Rectal smooth muscle tissue (tissue), 1 donor: ENCODE results near the gene PCDH12.

Source experiments
- H3K27ac ChIP-seq: one replicate; pipeline ENCODE4 v1.7.0; 2013; ENCODE audit warnings: low read depth, low read length, inconsistent platforms
- H3K27me3 ChIP-seq: one replicate; pipeline ENCODE4 v1.7.0; 2013; ENCODE audit warnings: low read length; ENCODE audit not compliant: control insufficient read depth, insufficient read depth
- H3K36me3 ChIP-seq: one replicate; pipeline ENCODE4 v1.7.0; 2013; ENCODE audit warnings: low read length; ENCODE audit not compliant: control insufficient read depth, insufficient read depth
- H3K4me1 ChIP-seq: one replicate; pipeline ENCODE4 v1.7.0; 2013; ENCODE audit warnings: low read length; ENCODE audit not compliant: control insufficient read depth, insufficient read depth
- H3K4me3 ChIP-seq: one replicate; pipeline ENCODE4 v1.7.0; 2013; ENCODE audit warnings: low read length
- H3K9ac ChIP-seq: one replicate; pipeline ENCODE4 v1.7.0; 2013; ENCODE audit warnings: low read length

Gene PCDH12

DNA sequence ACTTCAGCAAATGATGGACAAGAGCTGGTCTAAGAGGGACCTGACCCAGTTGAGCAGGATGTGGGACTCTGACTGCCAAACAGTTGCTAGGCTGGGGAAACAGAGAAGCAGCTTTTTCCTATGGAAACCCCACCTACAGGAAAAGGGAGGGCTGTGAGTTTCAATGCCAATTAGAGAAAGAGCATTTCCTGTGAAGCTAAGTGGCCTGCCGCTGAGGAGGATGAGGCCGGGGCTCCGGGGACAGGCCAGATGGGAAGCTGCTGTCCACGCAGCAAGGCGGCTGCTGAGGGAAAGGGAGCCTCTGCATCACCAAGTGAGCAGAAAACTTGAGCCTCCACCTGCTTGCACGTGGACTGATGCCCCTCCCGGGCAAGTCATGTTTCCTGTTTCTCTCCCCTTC lies at the start of gene PCDH12:
TSS of gene PCDH12 (minus strand) at position 90 of the 400 bp plus-strand sequence. CDS start 351 bp downstream, outside the sequence.
- Histone ChIP-seq H3K4me3 (peak within 1 kb of the TSS; percentile 0), H3K4me1 (peaks cover 5% of the 10 kb centered on the region), H3K9ac (no peak within 1 kb of the TSS), H3K27me3 (no peaks in the 10 kb centered on the region), H3K27ac (no peak within 1 kb of the TSS), H3K36me3 (no peaks in the 10 kb centered on the region)

- Histone ChIP-seq H3K4me3 (no peak overlapping the region), H3K27ac (no peak overlapping the region), H3K36me3 (peaks cover 19% of the 10 kb centered on the region), H3K27me3 (no peaks in the 10 kb centered on the region), H3K9ac (no peak overlapping the region), H3K4me1 (no peaks in the 10 kb centered on the region)
Measured at GRCh38 chr5:142007237-142007544, 49.2 kb upstream of the PCDH12 start.

DNA sequence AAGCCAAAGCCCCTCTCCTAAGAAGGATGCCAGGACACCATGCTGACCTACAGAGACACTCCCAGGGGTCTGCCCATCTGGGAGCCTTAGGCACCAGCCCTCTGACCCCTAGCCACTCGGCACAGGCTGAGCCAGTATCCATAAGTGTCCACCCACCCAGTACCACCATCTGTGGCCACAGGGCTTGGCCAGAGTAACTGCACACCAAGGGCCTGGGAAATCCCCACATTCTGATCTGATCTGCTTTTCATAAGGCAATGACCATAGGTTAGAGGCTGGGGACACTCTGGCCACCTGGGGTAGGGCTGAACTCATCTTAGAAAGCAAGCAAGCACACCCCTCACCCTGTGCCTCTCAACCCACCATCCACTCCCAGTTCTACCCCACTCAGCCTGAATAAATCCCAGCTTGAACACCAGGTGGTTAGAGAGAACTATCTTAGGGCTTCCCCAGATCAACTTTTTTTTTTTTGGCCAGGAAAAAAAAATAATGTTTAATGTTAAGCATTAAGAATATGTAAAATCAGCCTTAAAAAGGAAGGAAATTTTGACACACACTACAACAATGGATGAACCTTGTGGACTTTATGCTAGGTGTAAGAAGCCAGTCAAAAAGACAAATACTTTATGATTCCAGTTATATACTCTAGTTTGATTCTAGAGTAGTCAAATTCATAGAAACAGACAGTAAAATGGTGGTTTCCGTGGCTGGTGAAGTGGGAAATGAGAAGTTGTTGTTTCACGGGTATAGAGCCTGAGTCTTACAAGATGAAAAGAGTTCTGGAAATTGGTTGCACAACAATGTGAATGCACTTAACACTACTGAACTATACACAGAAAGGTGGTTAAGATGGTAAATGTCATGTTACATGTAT lies 48.6 kb upstream of the PCDH12 start:
- H3K4me3 ChIP-seq = no peak overlapping the region
- no peaks in the 10 kb centered on the region for H3K4me1 ChIP-seq
- H3K27me3 ChIP-seq = no peaks in the 10 kb centered on the region
- H3K36me3 ChIP-seq = peaks cover 19% of the 10 kb centered on the region
- H3K27ac ChIP-seq = no peak overlapping the region
- H3K9ac ChIP-seq = no peak overlapping the region

DNA sequence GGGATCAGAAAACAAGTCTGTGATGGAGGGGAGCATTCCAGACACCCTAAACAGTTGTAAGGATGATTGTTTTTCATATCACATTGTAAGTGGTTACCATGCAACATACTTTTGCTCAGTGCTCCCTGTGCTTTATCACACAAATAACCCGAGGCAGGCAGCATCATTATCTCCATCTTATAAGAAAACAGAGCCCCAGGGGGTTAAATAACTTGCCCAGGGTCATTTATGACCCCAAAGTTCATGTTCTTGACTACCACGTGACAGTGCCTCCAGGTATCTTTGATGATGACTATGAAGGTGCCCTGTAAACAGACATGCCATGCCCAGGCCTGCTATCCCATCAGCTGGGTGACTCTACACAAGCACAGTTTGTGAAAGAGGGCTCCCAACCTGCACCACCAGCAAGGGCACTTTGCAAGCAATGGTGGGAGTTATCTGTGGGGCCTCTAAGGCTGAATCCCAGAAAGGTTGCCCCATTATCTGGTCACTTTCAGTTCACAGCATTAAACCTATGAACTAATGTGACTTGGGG lies 45.3 kb upstream of the PCDH12 start:
- Histone ChIP-seq H3K27ac (no peak overlapping the region), H3K4me1 (no peaks in the 10 kb centered on the region), H3K27me3 (no peaks in the 10 kb centered on the region), H3K4me3 (no peak overlapping the region), H3K9ac (no peak overlapping the region), H3K36me3 (peaks cover 23% of the 10 kb centered on the region)

DNA sequence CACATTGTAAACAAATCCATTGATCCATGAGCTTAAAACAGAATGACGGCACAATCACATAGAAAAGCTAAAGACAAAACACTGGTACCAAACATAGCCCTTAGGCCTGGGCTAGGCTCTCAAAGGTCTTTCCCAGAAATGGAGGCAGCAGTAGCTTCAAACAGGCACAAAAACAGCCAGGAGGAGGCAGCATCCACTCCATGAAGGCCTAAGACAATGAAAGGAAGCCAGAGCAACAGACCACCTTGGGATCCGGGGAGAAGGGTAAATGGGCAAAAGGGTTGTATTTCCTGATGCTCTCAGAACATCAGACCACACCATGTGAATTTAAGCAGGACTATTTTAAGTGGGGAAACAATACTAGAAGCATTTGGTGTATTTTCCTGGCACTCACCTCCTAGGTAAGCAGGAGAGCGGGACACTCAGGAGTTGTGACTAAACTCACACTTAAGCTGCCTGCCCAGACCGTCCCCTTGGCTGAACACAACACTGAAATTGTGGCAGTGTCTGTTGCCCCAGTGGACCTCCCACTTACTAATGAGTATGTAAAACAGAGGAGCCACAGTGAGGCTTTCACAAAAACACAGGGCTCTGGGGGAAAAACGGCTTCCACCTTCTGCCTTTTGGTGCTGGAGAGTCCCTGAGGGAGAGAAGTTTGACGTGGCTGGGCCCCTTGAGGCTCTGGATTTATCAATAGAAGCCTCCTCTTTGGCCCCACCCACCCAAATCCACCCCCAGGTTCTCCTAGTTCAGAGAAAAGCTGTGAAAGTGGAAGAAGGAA lies 42.9 kb upstream of the PCDH12 start:
- Histone ChIP-seq H3K4me3 (no peak overlapping the region), H3K36me3 (peaks cover 16% of the 10 kb centered on the region), H3K27me3 (no peaks in the 10 kb centered on the region), H3K4me1 (no peaks in the 10 kb centered on the region), H3K9ac (no peak overlapping the region), H3K27ac (no peak overlapping the region)

GRCh38 chr5:142000173-142000572 lies 42.2 kb upstream of the PCDH12 start:
- H3K9ac ChIP-seq = no peak overlapping the region
- H3K4me1 ChIP-seq = no peaks in the 10 kb centered on the region
- H3K36me3 ChIP-seq = peaks cover 16% of the 10 kb centered on the region
- H3K27me3 ChIP-seq = no peaks in the 10 kb centered on the region
- H3K4me3 ChIP-seq = no peak overlapping the region
- H3K27ac ChIP-seq = no peak overlapping the region

- H3K9ac ChIP-seq = no peak overlapping the region
- peaks cover 16% of the 10 kb centered on the region for H3K36me3 ChIP-seq
- H3K27me3 ChIP-seq = no peaks in the 10 kb centered on the region
- no peak overlapping the region for H3K27ac ChIP-seq
- no peak overlapping the region for H3K4me3 ChIP-seq
- H3K4me1 ChIP-seq = no peaks in the 10 kb centered on the region
Measured at GRCh38 chr5:141997358-141997960, 39.5 kb upstream of the PCDH12 start.

DNA sequence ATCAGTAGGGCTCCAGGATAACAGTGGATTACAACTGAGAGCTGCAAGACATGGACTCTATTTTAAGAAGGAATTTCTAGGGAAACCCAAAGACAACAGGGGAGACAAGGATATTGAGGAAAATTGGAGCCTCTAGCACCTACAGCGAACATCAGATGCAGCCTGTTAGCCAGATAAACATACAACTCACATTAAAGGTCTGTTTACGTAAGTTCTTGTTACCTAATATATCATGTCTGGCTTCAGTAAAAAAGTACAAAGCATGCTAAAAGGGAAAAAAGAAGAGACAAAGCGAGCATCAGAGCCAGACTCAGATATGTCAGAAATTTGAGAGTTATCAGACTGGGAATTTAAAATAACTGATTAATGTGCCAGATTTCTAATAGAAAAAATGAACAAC lies 37.7 kb upstream of the PCDH12 start:
- Histone ChIP-seq H3K36me3 (peaks cover 13% of the 10 kb centered on the region), H3K27ac (no peak overlapping the region), H3K27me3 (no peaks in the 10 kb centered on the region), H3K4me3 (no peak overlapping the region), H3K4me1 (no peaks in the 10 kb centered on the region), H3K9ac (no peak overlapping the region)

DNA sequence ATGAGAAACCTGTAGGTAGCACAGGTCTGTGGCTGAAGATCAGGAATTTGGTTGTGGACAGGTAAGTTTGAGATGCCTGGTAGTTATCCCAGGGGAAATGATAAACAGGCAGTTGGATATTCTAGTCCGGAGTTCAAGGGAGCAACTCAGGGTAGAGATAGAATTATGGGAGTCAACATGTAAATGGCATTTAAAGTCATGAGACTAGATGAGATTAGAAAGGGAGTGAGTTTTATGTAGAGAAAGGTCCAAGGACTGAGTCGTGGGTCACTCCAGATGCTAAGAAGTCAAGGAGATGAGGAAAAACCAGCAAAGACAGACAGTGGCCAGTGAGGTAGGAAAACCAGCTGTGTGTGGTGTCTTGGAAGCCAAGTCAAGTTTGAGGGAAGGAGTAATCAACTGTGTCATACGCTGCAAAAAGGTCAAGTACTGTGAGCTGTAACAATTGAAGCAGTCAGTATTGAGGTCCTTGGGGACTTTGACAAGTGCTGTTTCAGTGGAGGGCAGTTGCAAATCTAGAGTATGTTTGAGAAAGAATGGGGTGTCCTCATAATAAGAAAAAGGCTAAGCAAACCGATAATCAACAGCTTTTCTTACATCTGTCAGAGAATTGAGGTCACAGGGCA lies 36.6 kb upstream of the PCDH12 start:
- Histone ChIP-seq H3K27ac (no peak overlapping the region), H3K36me3 (peaks cover 13% of the 10 kb centered on the region), H3K27me3 (no peaks in the 10 kb centered on the region), H3K4me3 (no peak overlapping the region), H3K9ac (no peak overlapping the region), H3K4me1 (no peaks in the 10 kb centered on the region)

- Histone ChIP-seq H3K9ac (no peak overlapping the region), H3K27ac (no peak overlapping the region)
Measured at GRCh38 chr5:141992349-141992963, 34.5 kb upstream of the PCDH12 start.

DNA sequence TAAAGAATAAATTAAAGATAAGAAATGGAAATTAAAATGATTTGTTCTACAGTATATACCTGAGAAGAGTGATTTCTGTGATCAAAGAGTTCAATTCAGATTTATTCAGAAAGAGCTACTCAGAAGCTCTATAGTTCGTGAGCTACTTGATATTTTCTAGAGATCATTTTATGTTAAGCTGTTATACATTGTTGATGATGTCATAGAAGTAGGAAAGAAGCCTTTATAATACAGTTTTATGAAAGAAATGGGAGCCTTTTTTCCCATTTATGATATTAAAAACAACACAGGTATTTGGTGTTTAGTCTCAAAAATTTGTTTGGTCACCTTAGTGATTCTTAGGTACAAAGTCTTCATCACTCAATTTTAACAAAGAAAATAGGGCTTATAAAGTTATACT lies 31.7 kb upstream of the PCDH12 start:
- H3K4me1 ChIP-seq = no peaks in the 10 kb centered on the region
- no peak overlapping the region for H3K9ac ChIP-seq
- no peaks in the 10 kb centered on the region for H3K27me3 ChIP-seq
- peaks cover 27% of the 10 kb centered on the region for H3K36me3 ChIP-seq
- no peak overlapping the region for H3K4me3 ChIP-seq
- H3K27ac ChIP-seq = no peak overlapping the region

More at GRCh38 chr5:141992349-141992963, 34.5 kb upstream of the PCDH12 start:
- no peaks in the 10 kb centered on the region for H3K4me1 ChIP-seq
- H3K27me3 ChIP-seq = no peaks in the 10 kb centered on the region
- H3K36me3 ChIP-seq = peaks cover 21% of the 10 kb centered on the region
- H3K4me3 ChIP-seq = no peak overlapping the region
